MCF 10A (cell line): ENCODE measurements around the gene FAM83G. TPM values are rescaled to one million over a fixed set of nuclear protein-coding genes. Genes with fewer than 3 reads are reported as not detected.

Experiments used
- BruUV-seq: library from RNA; stranded (reverse); fragments of 400-500 nt; replicated peaks from 2 replicates; lab custom pipeline; 2021; lab: Mats Ljungman, UMichigan
- CTCF ChIA-PET: fragments of 300-600 bp; sonication (Branson Sonifier 250); formaldehyde crosslinking; extraction: SDS; loops from one replicate; lab custom pipeline; 2021; ENCODE audit warnings: antibody characterized with exemption, inconsistent platforms; lab: Yijun Ruan, JAX
- POLR2A ChIA-PET: fragments of 300-600, 350-650 bp; sonication (Branson Sonifier 250); formaldehyde crosslinking; extraction: SDS; loops from one replicate; lab custom pipeline; 2020; ENCODE audit warnings: antibody characterized with exemption, inconsistent platforms; lab: Yijun Ruan, JAX
- DNase-seq: peaks from one replicate; pipeline ENCODE4 v3.0.0-alpha.2; 2018; ENCODE audit not compliant: unreplicated experiment
- H3K27ac Mint-ChIP-seq: one replicate; pipeline ENCODE4 v1.8.0; 2022; ENCODE audit warnings: mild to moderate bottlenecking, low read depth, mixed read lengths; ENCODE audit not compliant: unreplicated experiment
- H3K27me3 Mint-ChIP-seq: one replicate; pipeline ENCODE4 v1.8.0; 2022; ENCODE audit warnings: mixed read lengths; ENCODE audit not compliant: insufficient read depth, unreplicated experiment
- H3K36me3 Mint-ChIP-seq: one replicate; pipeline ENCODE4 v1.8.0; 2022; ENCODE audit warnings: mild to moderate bottlenecking, moderate library complexity, mixed read lengths; ENCODE audit not compliant: insufficient read depth, unreplicated experiment
- H3K4me1 Mint-ChIP-seq: one replicate; pipeline ENCODE4 v1.8.0; 2022; ENCODE audit warnings: mixed read lengths; ENCODE audit not compliant: insufficient read depth, unreplicated experiment
- H3K4me3 Mint-ChIP-seq: one replicate; pipeline ENCODE4 v1.8.0; 2022; ENCODE audit warnings: mild to moderate bottlenecking, moderate library complexity, mixed read lengths; ENCODE audit not compliant: unreplicated experiment
- H3K9me3 Mint-ChIP-seq: one replicate; pipeline ENCODE4 v1.8.0; 2022; ENCODE audit warnings: mixed read lengths; ENCODE audit not compliant: unreplicated experiment
- CTCF ChIP-seq: fragments of 200-600 bp; IDR thresholded peaks from one replicate; pipeline ENCODE4 v1.8.0; 2022; ENCODE audit warnings: antibody characterized with exemption, mild to moderate bottlenecking; ENCODE audit not compliant: unreplicated experiment
- intact Hi-C: fragments of 100-400 bp; cut with micrococcal nuclease; formaldehyde crosslinking; loops from 2 replicates; pipeline ENCODE4 v1.14.1; 2022
- total RNA-seq: library from RNA; stranded (reverse); gene quantifications from 2 replicates; pipeline ENCODE4 v1.2.3, GENCODE V29; 2022

The FAM83G gene
- total RNA-seq, 1 experiment from 2014 or later = 50.1 TPM

- no peak overlapping the region for H3K4me3 Mint-ChIP-seq
- ChIA-PET CTCF (interaction anchor here (0.6 to 0.9 kb wide), 2 partner anchors 9 to 1323 kb away, joined by 3 to 4 read pairs; no protein-coding TSS in a partner anchor), POLR2A (no interaction called here)
- no peak for DNase-seq
- H3K27me3 Mint-ChIP-seq = peaks cover 59% of the 10 kb centered on the region
- H3K27ac Mint-ChIP-seq = no peak overlapping the region
- no peaks in the 10 kb centered on the region for H3K9me3 Mint-ChIP-seq
- no peak for TF ChIP-seq CTCF
- H3K36me3 Mint-ChIP-seq = no peaks in the 10 kb centered on the region
- intact Hi-C loops = no loop called here
- BruUV-seq = no TSS peak
- no peaks in the 10 kb centered on the region for H3K4me1 Mint-ChIP-seq
These were observed 56.7 kb downstream of the FAM83G start for GRCh38 chr17:18947866-18948265.

- Mint-ChIP-seq H3K9me3 (no peaks in the 10 kb centered on the region), H3K4me1 (no peaks in the 10 kb centered on the region), H3K27me3 (peaks cover 72% of the 10 kb centered on the region), H3K4me3 (no peak overlapping the region), H3K36me3 (no peaks in the 10 kb centered on the region), H3K27ac (no peak overlapping the region)
- POLR2A ChIA-PET = interaction anchor here (0.7 kb wide), 1 partner anchor 126 kb away, joined by 3 read pairs; no protein-coding TSS in a partner anchor
- no peak for TF ChIP-seq CTCF
- intact Hi-C loops = no loop called here
- no peak for DNase-seq
- CTCF ChIA-PET = no interaction called here
- no TSS peak for BruUV-seq
These were observed 58.0 kb downstream of the FAM83G start for GRCh38 chr17:18946536-18946935.

GRCh38 chr17:18944646-18945045 lies 59.9 kb downstream of the FAM83G start:
- BruUV-seq = no TSS peak
- no peak overlapping the region for H3K4me3 Mint-ChIP-seq
- no peaks in the 10 kb centered on the region for H3K36me3 Mint-ChIP-seq

GRCh38 chr17:18938692-18939023 lies 65.9 kb downstream of the FAM83G start:
- intact Hi-C loops = no loop called here
- CTCF ChIA-PET = interaction anchor here (0.7 to 2.4 kb wide), 4 partner anchors 11 to 872 kb away, joined by 3 to 18 read pairs (median 5); no protein-coding TSS in a partner anchor
- no peaks in the 10 kb centered on the region for H3K36me3 Mint-ChIP-seq
- peaks cover 29% of the 10 kb centered on the region for H3K27me3 Mint-ChIP-seq
- no peak for TF ChIP-seq CTCF
- no peak overlapping the region for H3K27ac Mint-ChIP-seq
- no peaks in the 10 kb centered on the region for H3K9me3 Mint-ChIP-seq
- no peak overlapping the region for H3K4me3 Mint-ChIP-seq
- BruUV-seq = no TSS peak
- POLR2A ChIA-PET = interaction anchor here (0.8 kb wide), 1 partner anchor 11 kb away, joined by 3 read pairs; no protein-coding TSS in a partner anchor
- no peaks in the 10 kb centered on the region for H3K4me1 Mint-ChIP-seq
- no peak for DNase-seq

More at GRCh38 chr17:18944646-18945045, 59.9 kb downstream of the FAM83G start:
- no peak for DNase-seq
- H3K9me3 Mint-ChIP-seq = no peaks in the 10 kb centered on the region
- ChIA-PET POLR2A (interaction anchor here (0.7 kb wide), 1 partner anchor 753 kb away, joined by 3 read pairs; no protein-coding TSS in a partner anchor), CTCF (interaction anchor here (0.8 to 2.8 kb wide), 3 partner anchors 14 to 92 kb away, joined by 3 to 12 read pairs (median 4); no protein-coding TSS in a partner anchor)
- no peak for TF ChIP-seq CTCF
- H3K27me3 Mint-ChIP-seq = peaks cover 74% of the 10 kb centered on the region
- H3K27ac Mint-ChIP-seq = no peak overlapping the region
- intact Hi-C loops = no loop called here
- no peaks in the 10 kb centered on the region for H3K4me1 Mint-ChIP-seq
